CD14-positive monocyte (primary cell): Measurements from ENCODE around the gene TUBB4A. TPM values are rescaled to one million over a fixed set of nuclear protein-coding genes. Genes with fewer than 3 reads are reported as not detected.
A peak's percentile ranks its signal among the peaks of the same experiment; 100 is the strongest.

Experiments used
- DNase-seq, 3 donors: peaks; one replicate each; pipeline ENCODE4 v3.0.0-alpha.2; 2011 to 2022
- H2AFZ ChIP-seq: 2 replicates; pipeline ENCODE4 v1.6.0; 2012; ENCODE audit warnings: mild to moderate bottlenecking, low read depth, low read length, inconsistent platforms; ENCODE audit not compliant: insufficient read depth, poor library complexity, severe bottlenecking
- H3K27ac ChIP-seq, 2 donors: 1 replicate in 1 of 2; 2 replicates in 1 of 2; pipeline ENCODE4 v1.5.1; 2012 to 2013; ENCODE audit warnings: low read length in 2 of 2, control low read depth in 1 of 2, inconsistent platforms in 1 of 2, low read depth in 1 of 2, mild to moderate bottlenecking in 1 of 2
- H3K27me3 ChIP-seq, 2 donors: one replicate each; pipeline versions ENCODE4 v1.6.0 to v1.6.1; 2011 to 2013; ENCODE audit warnings: low read length in 2 of 2; ENCODE audit not compliant: control insufficient read depth in 2 of 2, insufficient read depth in 2 of 2
- H3K36me3 ChIP-seq, 2 donors: replicated peaks in 1 of 2; 1 replicate in 1 of 2; 2 replicates in 1 of 2; pipeline versions ENCODE4 v1.5.1 to v1.6.1; 2012 to 2013; ENCODE audit warnings: low read length in 2 of 2, control low read depth in 1 of 2, inconsistent platforms in 1 of 2, mild to moderate bottlenecking in 1 of 2; ENCODE audit not compliant: insufficient read depth in 2 of 2, control insufficient read depth in 1 of 2
- H3K4me1 ChIP-seq, 2 donors: 1 replicate in 1 of 2; 2 replicates in 1 of 2; pipeline versions ENCODE4 v1.5.1 to v1.6.1; 2012 to 2013; ENCODE audit warnings: low read length in 2 of 2, control low read depth in 1 of 2, inconsistent platforms in 1 of 2, mild to moderate bottlenecking in 1 of 2, moderate library complexity in 1 of 2; ENCODE audit not compliant: insufficient read depth in 2 of 2, control insufficient read depth in 1 of 2
- H3K4me2 ChIP-seq: replicated peaks from 2 replicates; pipeline ENCODE3; 2012; ENCODE audit warnings: low read length, moderate library complexity, mild to moderate bottlenecking; ENCODE audit not compliant: poor library complexity, severe bottlenecking; ENCODE audit errors: extremely low read depth
- H3K4me3 ChIP-seq, 3 experiments: fragments of 200-600 bp in 1 of 3; sonication (generic) in 1 of 3; replicated peaks in 1 of 3; 1 replicate in 2 of 3; 2 replicates in 1 of 3; pipeline ENCODE4 v1.5.1; 2011 to 2013; ENCODE audit warnings: low read length in 3 of 3, mild to moderate bottlenecking in 3 of 3, control low read depth in 2 of 3, low read depth in 2 of 3, inconsistent platforms in 1 of 3, moderate library complexity in 1 of 3
- H3K79me2 ChIP-seq: 2 replicates; pipeline ENCODE4 v1.6.0; 2012; ENCODE audit warnings: mild to moderate bottlenecking, control low read depth, inconsistent platforms, low read length, moderate library complexity; ENCODE audit not compliant: insufficient read depth
- H3K9ac ChIP-seq: 2 replicates; pipeline ENCODE4 v1.6.0; 2017; ENCODE audit warnings: low read length, mild to moderate bottlenecking; ENCODE audit not compliant: insufficient read depth, poor library complexity, severe bottlenecking
- H3K9me3 ChIP-seq, 2 donors: replicated peaks in 1 of 2; 1 replicate in 1 of 2; 2 replicates in 1 of 2; pipeline versions ENCODE4 v1.5.1 to v1.6.1; 2012 to 2013; ENCODE audit warnings: low read length in 2 of 2, control low read depth in 1 of 2; ENCODE audit not compliant: control insufficient read depth in 1 of 2, insufficient read depth in 1 of 2
- H4K20me1 ChIP-seq: 2 replicates; pipeline ENCODE4 v1.6.0; 2012; ENCODE audit warnings: mild to moderate bottlenecking, low read length, control low read depth, moderate library complexity; ENCODE audit not compliant: insufficient read depth
- H3K27ac Mint-ChIP-seq, 7 donors: one replicate each; pipeline ENCODE4 v1.8.0; 2020; ENCODE audit warnings: mild to moderate bottlenecking in 7 of 7, mixed read lengths in 7 of 7, moderate library complexity in 6 of 7, inconsistent platforms in 2 of 7
- H3K27me3 Mint-ChIP-seq, 3 donors: one replicate each; pipeline ENCODE4 v1.8.0; 2021 to 2022; ENCODE audit warnings: low read depth in 3 of 3, mild to moderate bottlenecking in 3 of 3, mixed read lengths in 3 of 3, moderate library complexity in 3 of 3, inconsistent platforms in 1 of 3
- H3K36me3 Mint-ChIP-seq, 2 donors: one replicate each; pipeline ENCODE4 v1.8.0; 2020; ENCODE audit warnings: mixed read lengths in 2 of 2, inconsistent platforms in 1 of 2, mild to moderate bottlenecking in 1 of 2
- H3K4me1 Mint-ChIP-seq: one replicate; pipeline ENCODE4 v1.8.0; 2020; ENCODE audit warnings: mild to moderate bottlenecking, mixed read lengths
- H3K4me3 Mint-ChIP-seq, 2 donors: one replicate each; pipeline ENCODE4 v1.8.0; 2020; ENCODE audit warnings: mild to moderate bottlenecking in 2 of 2, mixed read lengths in 2 of 2, moderate library complexity in 1 of 2
- H3K9me3 Mint-ChIP-seq, 7 donors: one replicate each; pipeline ENCODE4 v1.8.0; 2020 to 2022; ENCODE audit warnings: mixed read lengths in 7 of 7, mild to moderate bottlenecking in 6 of 7, moderate library complexity in 6 of 7, inconsistent platforms in 2 of 7
- WGBS: methylation state at CpG from one replicate; pipeline ENCODE4 v1.1.5; 2013; ENCODE audit warnings: missing lambda C conversion rate; ENCODE audit not compliant: insufficient coverage; 5-methylcytosine and 5-hydroxymethylcytosine counted together
- intact Hi-C, 2 donors: fragments of 100-400 bp; cut with micrococcal nuclease; formaldehyde crosslinking; loops; one replicate each; pipeline versions ENCODE4 v1.15.0 to v1.15.1; 2023
- polyA plus RNA-seq, 3 donors: library from polyadenylated mRNA; depleted of rRNA in 1 of 3; unstranded in 2 of 3; stranded (reverse) in 1 of 3; fragments of 300-500 nt in 2 of 3; fragments of >200 nt in 1 of 3; fragmentation: Illumina TruSeq in 2 of 3; gene quantifications; 1 replicate in 2 of 3; 2 replicates in 1 of 3; pipeline ENCODE4 v1.2.3, GENCODE V29; 2012 to 2021
- TF ChIP-seq, protein P1 (sequence below): fragments of 200-600 bp; IDR thresholded peaks from one replicate; pipeline ENCODE4 v1.8.0; 2022; ENCODE audit warnings: antibody characterized with exemption, mild to moderate bottlenecking

TUBB4A gene
- polyA plus RNA-seq, 3 donors, result 0.16 TPM; not detected in 2

DNA sequence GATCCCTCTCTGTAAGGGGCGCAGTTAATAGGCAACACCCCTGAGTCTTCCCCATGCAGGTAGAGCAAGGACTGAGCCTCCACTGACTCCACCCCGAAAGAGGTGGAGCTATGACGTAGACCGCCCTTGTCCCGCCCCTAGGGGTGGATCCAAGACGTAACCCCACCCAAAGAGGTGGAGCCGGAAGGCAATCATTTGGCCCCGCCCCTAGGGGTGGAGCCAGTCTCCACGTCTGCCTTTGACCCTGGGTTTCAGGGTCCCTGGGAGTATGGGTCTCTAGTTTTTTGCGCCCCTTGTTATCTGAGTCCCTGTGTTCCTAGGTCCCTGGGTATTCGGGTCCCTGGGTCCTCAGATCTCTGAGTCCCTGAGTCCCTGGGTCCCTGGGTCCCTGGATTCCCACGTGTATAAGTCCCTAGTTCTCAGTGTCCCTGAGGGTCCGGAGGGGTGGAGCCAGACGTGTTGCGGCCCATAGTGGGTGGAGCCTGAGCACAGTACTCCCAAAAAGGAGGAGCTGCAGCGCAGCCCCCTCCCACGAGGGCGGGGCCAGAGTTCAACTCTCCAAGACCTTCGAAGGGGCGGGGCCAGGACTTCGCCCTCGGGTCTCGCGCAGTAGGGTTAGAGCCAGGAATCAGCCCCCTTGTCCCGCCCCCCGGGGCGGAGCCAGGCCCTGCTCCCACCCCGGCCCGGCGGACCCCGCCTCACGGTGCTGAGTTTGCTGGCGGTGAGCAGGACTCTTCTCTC, 25.8 kb downstream of the TUBB4A start:
- Mint-ChIP-seq H3K9me3 (peaks cover 0 to 8% (median 0%) of the 10 kb centered on the region in 7 donors), H3K4me1 (peaks cover 14% of the 10 kb centered on the region), H3K36me3 (peaks cover 30 to 69% of the 10 kb centered on the region in 2 donors), H3K27me3 (peaks cover 0 to 1% (median 0%) of the 10 kb centered on the region in 3 donors), H3K27ac (peak overlapping the region in 2 of 7 donors; percentile 25 to 69), H3K4me3 (no peak overlapping the region)
- intact Hi-C loops, result no loop called here
- no peak overlapping the region for H3K9ac ChIP-seq
- no peak overlapping the region for H2AFZ ChIP-seq
- WGBS, result 91% methylated on average over 27 of the region's 33 CpGs
- H3K4me1 ChIP-seq, result peaks cover 6 to 8% of the 10 kb centered on the region in 2 donors
- peaks cover 6% of the 10 kb centered on the region for H3K79me2 ChIP-seq
- H3K4me3 ChIP-seq, result no peak overlapping the region
- TF ChIP-seq, protein P1, sequence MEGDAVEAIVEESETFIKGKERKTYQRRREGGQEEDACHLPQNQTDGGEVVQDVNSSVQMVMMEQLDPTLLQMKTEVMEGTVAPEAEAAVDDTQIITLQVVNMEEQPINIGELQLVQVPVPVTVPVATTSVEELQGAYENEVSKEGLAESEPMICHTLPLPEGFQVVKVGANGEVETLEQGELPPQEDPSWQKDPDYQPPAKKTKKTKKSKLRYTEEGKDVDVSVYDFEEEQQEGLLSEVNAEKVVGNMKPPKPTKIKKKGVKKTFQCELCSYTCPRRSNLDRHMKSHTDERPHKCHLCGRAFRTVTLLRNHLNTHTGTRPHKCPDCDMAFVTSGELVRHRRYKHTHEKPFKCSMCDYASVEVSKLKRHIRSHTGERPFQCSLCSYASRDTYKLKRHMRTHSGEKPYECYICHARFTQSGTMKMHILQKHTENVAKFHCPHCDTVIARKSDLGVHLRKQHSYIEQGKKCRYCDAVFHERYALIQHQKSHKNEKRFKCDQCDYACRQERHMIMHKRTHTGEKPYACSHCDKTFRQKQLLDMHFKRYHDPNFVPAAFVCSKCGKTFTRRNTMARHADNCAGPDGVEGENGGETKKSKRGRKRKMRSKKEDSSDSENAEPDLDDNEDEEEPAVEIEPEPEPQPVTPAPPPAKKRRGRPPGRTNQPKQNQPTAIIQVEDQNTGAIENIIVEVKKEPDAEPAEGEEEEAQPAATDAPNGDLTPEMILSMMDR, result no peak
- peak; percentile 13 to 40 (median 27) for DNase-seq
- peaks cover 42 to 64% of the 10 kb centered on the region in 2 donors for H3K36me3 ChIP-seq
- H3K9me3 ChIP-seq, result no peaks in the 10 kb centered on the region
- H4K20me1 ChIP-seq, result no peaks in the 10 kb centered on the region
- no peaks in the 10 kb centered on the region for H3K27me3 ChIP-seq
- H3K27ac ChIP-seq, result no peak overlapping the region
- no peak overlapping the region for H3K4me2 ChIP-seq

DNA sequence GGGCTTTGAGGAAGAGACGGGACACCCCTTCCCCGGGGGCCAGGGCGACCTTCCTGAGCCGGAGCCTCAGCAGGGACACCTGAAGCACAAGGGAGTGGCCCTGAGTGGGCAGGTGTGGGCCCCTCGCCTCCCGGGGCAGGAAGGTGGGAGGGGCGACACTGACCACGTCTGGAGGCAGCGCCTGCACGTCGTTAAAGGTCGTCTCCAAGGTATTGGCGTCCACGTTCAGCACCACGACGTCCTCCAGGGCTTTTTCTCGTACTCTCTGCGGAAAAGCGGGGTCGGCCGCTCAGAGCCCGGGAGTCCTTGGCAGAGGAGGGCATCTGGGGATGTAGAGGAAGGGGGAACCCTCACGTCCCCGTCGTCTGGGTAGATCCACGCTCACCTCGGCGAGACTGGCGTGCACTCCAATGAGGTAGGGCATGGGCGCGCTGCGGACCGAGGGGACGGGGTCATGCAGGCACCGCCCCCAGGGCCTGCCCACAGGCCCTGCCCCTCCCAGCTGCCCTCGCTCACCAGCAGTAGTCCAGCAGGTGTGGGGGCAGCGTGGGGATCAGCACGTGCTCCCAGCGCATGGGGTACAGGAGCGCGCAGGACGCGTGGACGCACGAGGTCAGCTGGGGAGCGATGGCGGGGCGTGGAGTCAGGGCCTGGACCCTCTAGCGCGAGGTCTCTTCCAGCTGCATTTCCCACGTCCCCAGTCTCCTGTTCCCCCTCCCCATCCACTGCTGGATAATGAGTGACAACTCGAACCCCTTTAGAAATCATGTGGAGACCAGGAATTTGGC, 26.6 kb downstream of the TUBB4A start:
- TF ChIP-seq, protein P1, result no peak
- no peak overlapping the region for H3K4me3 ChIP-seq
- 94% methylated on average over 52 of the region's 52 CpGs for WGBS
- Mint-ChIP-seq H3K27me3 (no peaks in the 10 kb centered on the region), H3K36me3 (peaks cover 37 to 77% of the 10 kb centered on the region in 2 donors), H3K4me1 (peaks cover 6% of the 10 kb centered on the region), H3K4me3 (no peak overlapping the region), H3K27ac (peak overlapping the region in 2 of 7 donors; percentile 50 to 69), H3K9me3 (peaks cover 0 to 7% (median 0%) of the 10 kb centered on the region in 7 donors)
- no peak overlapping the region for H3K4me2 ChIP-seq
- H3K27ac ChIP-seq, result no peak overlapping the region
- no peak overlapping the region for H3K9ac ChIP-seq
- H2AFZ ChIP-seq, result no peak overlapping the region
- no peaks in the 10 kb centered on the region for H3K27me3 ChIP-seq
- no peaks in the 10 kb centered on the region for H4K20me1 ChIP-seq
- intact Hi-C loops, result no loop called here
- H3K4me1 ChIP-seq, result no peaks in the 10 kb centered on the region
- no peak for DNase-seq
- peaks cover 48 to 72% of the 10 kb centered on the region in 2 donors for H3K36me3 ChIP-seq
- H3K9me3 ChIP-seq, result no peaks in the 10 kb centered on the region
- H3K79me2 ChIP-seq, result no peaks in the 10 kb centered on the region
